Measurements from ENCODE around the gene CST6.
"Not testable (repeated sequence)": the region's sequence is repeated elsewhere in the genome, so short reads cannot be mapped to it uniquely, and the experiment has no call there.

CST6 gene

DNA sequence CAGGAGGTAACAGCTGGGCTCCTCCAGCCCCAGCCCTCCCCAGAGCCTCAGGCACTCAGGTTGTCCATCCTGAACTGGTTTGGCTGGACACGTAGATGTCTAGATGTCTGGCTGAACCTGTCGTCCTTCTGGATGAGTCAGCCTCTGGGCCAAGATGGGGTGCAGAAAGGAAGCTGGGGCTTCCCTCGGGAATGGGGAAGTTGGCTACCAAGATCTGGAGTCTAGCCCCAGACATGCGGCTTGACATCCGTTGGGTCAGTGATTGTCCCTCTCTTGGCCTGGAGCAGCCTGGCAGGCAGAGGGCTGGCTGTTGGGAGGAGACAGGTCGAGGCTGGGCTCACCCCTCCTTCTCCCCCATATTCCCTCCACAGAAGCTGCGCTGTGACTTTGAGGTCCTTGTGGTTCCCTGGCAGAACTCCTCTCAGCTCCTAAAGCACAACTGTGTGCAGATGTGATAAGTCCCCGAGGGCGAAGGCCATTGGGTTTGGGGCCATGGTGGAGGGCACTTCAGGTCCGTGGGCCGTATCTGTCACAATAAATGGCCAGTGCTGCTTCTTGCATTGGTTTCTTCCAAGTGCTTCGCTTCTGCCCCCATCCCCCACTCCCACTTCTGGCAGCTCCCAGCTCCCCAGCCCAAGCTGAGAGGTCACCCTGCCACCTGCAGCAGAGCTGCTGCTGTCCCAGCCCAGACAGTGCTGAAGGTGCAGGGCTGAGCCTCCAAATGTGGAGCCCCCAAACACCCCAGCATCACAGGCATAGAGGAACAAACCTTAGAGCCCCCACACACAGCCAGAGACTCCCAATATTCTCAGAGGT is 1.3 kb downstream of the CST6 start:
- in situ Hi-C loops (cut with MboI; ENCODE audit: low sequenced_read_pairs): no loop called here

DNA sequence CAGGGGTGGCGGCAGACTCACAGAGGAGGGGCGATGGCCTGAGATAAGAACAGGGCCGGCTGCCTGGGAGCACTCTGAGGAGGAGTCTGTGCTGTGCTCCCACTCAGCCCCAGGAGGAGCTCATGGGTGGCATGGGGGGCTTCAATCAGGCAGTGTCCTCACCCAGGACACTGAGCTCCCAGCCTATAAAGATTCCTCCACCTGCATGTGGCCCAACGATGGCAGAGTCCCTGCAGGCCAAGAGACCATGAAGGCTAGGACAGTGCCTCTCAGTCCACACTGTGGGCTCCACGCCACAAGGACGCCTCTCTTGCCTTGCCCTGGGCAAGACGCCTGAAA is 1.9 kb downstream of the CST6 start:
- in situ Hi-C loops (cut with MboI; ENCODE audit: low sequenced_read_pairs): no loop called here

DNA sequence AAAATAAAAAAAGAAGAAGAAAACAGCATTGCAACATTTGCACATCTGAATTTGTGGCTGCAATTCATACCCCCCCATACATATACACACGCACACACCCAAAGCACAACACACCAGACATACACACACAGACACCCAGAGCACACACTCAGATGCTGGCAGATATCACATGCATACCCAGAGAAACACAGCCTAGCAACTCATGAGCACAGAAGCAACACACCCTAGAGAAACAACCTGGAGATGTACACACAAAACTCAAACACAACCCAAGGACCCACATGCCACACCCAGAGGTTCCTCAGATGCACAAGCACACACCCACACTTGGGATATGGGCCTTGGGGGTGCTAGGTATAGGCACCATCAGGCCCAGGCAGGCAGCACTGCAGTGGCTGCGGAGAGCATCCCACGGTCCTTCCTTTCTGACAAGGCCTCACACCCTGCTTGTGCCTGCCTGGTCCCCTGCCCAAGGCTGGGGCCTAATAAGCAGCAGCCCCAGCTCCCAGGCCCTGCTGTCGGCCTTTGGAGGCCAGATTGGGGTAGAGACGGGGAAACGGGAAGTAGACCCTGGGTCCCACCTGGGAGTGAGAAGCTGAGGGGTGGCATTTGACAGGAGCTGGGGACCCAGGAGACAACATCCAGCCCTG is 3.1 kb downstream of the CST6 start:
- in situ Hi-C loops (cut with MboI; ENCODE audit: low sequenced_read_pairs): no loop called here

DNA sequence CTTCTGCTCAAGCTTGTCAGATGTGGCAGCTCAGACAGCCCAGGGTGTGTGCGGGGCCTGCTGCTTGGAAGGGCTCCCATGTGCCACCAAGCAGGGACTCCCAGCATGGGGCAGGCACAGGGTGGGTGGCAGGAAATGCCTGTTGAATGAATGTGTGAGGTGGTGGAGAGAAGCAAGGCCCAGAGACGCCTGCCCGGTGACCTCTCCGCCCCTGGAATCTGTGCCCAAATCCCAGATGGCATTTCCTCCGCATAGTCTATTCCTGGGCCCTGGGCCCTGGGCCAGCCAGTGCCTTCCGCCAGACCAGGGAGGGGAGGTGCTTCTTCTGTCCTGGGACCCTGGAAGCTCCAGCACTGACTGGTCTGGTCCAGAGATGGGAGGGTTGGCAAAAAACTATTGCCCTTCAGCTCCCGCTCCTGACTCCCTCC is 3.7 kb downstream of the CST6 start:
- in situ Hi-C loops (cut with MboI; ENCODE audit: low sequenced_read_pairs): no loop called here

DNA sequence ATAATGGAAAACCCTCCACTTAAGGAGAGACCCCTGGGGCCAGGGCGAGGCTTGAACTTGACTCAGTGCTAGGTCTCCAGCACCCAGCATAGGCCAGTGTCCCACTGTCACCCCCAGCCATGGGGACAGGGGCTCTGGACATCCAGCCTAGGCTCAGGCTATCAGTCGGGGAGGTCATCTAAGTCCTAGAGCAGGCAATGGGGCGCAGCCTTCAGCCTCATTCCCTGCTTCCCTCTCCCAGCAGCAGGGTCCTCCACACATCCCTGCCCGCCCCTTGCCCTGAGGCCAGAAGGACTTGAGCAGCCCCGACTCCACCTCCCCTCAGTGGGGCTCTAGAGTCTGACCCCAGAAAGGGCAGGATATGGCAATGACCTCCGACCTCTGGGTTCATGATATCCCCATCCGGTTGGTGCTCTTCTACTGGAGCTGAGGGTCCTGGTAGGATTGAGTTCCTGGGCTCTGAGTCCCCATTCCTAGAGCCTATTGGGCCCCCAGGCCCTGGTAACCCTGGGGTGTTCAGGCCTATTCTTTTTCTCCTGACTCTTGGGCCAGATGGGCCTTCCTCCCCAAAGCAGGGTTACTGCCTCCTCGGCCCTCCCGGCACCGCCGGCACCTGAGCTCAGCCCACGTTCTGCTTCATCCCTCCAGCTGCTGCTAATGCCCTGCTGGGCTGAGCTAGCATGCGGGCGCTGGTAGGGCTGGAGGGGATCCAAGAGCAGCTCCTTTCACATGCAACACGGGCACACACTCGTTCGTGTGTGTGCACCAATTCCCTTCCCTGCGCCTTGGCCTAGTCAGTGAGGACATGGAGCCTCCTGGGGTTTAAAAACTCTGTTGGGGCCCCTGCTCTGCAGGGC is 4.4 kb downstream of the CST6 start:
- in situ Hi-C loops (cut with MboI; ENCODE audit: low sequenced_read_pairs): no loop called here

DNA sequence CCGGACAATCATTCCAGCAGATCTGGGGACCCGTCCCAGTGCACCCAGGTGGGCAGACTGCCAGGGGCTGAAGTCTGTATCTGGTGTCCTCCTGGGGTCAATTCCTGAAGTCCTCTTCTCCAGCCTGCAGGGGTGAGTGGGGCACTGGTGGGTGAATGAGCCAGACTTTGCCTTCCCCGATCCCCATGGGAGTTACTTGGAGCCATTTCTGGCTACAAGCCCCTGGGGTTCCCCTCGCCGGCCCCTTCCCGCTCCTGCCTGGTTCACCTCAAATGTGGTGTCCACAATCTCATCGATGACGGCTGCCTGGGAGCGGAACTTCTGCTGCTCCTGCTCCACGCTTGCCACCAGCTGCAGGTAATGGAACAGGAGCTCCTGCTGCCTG is 5.0 kb downstream of the CST6 start:
- in situ Hi-C loops (cut with MboI; ENCODE audit: low sequenced_read_pairs): no loop called here

DNA sequence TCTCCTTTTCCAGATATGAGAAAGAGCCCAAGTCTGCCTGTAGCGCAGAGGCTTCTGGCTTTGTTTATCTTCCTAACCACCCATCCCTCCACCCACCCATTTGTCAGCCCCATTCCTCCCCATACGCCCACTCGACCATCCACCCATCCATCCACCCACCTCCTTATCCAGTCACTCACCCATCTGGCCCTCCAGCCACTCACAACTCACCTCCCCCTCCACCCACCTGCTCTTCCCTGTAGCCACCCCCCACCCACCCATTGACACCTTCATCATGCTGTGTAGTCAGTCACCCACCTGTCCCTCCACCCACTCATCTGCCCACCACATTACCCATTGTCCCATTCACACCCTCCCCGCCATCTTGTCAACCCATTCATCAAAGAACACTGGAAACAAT is 5.5 kb downstream of the CST6 start:
- in situ Hi-C loops (cut with MboI; ENCODE audit: low sequenced_read_pairs): no loop called here

DNA sequence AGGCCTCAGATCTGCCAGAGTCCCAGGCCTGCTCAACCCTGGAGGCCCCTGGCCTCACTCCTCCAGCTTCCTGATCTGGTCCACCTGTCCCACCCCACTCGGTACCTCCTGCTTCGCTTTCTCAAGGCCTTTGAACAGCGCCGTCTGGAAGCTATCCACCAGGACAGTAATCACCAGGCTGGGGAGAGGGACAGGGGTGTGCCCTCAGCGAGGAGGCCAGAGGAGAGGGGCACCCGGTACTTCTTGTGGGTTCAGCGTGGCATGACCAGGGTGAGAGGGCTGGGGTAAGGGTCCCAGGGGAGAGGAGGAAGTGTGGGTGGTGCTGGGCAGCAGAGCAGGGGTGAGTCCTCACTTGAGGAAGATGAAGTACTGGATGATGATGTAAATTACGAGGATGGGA is 8.4 kb downstream of the CST6 start:
- in situ Hi-C loops (cut with MboI; ENCODE audit: low sequenced_read_pairs): no loop called here

DNA sequence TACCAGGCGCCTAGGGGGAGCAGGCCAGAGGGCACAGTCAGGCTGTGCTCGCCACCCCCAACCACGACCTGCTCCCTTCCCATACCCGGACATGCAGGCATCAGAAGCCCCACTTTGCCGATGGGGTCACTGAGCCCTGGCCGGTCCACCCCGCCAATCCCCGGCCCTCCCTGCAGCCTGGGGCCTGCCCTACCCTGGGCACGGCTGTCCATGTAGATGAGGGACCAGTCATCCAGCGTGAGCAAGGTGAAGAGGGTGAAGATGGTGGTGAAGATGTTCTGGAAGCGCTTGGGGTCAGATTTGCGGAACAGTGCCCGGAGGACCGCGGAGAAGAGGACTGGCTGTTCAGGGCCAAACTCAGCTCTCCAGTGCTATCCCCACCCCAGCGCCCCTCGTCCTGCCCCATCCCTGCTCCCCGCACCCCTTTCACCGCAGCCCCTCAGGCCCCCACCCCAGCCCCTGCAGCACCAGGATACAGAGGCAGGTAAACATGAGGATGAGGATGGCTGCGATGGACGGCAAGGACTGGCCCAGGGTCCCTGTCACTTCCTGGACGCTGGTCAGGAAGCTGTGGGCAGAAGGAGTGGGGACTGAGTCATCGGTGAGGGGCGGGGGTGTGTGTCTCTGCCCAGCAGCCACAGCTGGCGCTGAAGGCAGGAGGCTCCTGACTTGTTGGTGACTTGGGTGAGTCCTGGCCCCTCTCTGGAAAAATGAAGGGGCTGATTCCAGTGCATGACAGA is 9.0 kb downstream of the CST6 start:
- in situ Hi-C loops (cut with MboI; ENCODE audit: low sequenced_read_pairs): no loop called here

DNA sequence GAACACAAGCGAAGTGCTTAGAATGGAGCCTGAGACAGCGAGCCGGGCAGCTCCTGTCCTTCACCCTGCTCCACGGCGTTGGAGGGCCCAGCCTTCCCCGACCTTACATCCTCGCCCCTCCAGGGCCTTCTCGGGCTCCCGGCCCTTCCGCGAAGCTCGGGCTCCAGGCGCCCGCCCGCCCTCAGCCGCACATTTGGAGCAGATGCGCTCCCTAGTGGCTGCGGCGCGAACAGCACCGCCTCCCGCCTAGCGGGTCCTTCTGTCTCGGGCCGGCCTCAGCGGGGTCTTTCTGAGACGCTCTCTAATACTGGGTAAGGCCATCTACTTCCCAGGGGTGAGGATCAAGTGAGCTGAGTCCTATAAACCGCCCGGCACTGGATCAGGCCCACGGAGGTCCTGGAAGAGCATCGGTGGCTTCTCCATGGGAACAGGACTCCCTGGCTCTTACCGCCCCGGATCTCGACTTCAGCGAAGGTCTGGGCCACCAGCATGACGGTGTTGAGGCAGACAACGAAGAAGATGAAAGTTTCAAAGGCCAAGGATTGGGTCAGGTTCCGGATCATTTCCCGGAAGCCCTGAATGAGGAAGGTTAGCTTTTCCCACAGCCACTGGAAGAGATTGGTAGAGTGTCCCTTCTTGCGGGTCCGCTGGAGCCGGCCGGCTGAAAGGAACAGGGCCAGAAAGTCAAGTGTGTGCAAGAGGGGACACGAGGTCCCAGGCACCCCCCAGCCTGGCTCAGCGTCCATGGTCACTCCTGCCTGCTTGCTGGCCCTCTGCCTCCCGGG is 10.8 kb downstream of the CST6 start:
- in situ Hi-C loops (cut with MboI; ENCODE audit: low sequenced_read_pairs): no loop called here

DNA sequence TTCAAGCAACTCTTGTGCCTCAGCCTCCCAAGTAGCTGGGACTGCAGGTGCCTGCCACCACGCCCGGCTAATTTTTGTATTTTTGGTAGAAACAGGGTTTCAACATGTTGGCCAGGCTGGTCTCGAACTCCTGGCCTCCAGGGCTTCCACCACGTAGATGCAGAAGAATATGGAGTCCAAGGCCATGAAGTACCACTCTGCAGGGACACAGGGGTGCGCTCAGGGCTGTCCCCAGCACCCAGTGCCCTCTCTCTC is 11.3 kb downstream of the CST6 start:
- in situ Hi-C loops (cut with MboI; ENCODE audit: low sequenced_read_pairs): not testable (repeated sequence)

DNA sequence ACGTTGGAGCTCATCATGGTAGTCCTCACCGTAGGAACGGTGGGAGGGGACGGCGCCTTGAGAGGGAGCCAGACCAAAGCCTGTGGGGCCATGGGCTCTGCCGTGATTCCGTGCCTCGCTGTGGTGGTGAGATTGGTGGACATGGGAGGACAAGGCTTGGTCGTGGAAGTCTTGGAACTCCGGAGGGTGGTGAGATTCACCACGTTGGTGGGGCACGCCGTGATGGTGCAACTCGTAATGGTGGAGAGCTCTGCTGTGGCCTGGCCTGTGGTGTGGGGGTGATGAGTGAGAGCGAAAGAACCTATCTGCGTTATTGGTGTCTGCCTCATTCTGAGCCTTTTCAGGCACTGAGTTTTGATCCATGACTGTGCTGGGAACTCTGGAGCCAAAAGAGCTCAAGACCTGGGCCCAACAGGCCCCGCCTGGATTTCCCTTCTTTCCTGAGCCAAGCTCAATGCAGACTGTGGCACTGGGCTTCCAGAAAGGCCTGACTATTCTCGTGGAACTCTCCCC is 14.3 kb downstream of the CST6 start, which contains the start of gene CATSPER1:
Gene CATSPER1, minus strand, starts transcription at position 463 of the 513 bp plus-strand sequence. Its CDS starts 100 bp downstream, at position 363.
- in situ Hi-C loops (cut with MboI; ENCODE audit: low sequenced_read_pairs): no loop called here

DNA sequence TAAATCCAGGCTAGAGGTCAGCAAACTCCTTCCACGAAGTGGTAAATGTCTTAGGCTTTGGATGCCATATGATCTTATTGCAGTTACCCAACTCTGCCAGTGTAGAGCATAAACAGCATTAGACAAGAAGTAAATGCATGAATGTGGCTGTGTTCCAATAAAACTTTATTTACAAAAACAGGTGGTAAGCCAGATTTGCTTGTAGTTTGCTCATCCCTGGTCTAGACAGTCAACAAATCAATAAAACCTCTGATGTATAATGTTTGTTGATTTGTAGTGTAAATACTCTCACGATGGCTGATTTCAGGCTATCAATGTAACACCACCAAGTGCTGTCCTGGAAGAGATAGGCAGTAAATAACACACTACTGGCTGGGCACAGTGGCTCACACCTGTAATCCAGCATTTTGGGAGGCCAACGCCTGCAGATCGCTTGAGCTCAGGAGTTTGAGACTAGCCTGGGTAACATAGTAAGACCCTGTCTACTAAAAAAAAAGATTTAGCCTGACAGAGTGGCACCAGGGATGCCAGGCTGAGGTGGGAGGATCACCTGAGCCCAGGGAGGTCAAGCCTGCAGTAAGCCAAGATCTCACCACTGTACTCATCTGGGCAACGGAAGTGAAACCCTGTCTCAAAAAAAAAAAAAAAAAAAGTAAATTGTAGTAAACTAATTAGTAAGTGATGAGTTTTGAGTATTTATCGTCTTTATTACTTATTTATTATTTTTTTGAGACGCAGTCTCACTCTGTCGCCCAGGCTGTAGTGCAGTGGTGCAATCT is 21.3 kb downstream of the CST6 start:
- in situ Hi-C loops (cut with MboI; ENCODE audit: low sequenced_read_pairs): no loop called here

DNA sequence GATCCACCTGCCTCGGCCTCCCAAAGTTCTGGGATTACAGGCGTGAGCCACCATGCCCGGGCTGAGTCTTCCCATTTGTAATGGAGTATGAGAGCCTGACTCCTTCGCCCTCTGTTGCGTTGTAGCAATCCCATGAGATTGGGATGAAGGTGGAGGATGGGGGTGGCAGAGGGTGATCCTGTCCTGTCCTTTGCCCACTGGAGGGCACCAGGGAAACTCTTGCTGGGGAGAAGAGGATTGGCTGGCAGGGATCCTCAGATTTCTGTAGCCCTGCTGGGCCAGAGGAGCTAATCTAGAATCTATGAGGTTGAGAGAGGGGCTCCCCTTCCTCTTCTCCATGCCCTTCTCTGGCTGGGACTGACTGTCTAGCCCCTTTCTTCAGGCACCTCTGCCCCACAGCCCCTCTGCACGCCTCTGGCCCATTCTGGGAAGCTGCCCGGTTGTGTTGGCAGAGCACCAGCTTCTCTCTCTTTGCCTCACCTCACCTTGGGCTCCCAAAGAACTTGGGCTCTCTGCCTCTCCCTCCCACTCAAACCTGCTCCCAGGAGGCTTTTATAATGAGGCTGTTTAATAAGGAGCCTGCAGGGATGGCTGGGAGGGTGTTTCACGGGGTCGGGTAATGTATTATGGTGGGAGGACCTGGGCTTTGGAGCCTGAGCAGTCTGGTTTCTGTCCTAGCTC is 24.0 kb downstream of the CST6 start:
- in situ Hi-C loops (cut with MboI; ENCODE audit: low sequenced_read_pairs): no loop called here

DNA sequence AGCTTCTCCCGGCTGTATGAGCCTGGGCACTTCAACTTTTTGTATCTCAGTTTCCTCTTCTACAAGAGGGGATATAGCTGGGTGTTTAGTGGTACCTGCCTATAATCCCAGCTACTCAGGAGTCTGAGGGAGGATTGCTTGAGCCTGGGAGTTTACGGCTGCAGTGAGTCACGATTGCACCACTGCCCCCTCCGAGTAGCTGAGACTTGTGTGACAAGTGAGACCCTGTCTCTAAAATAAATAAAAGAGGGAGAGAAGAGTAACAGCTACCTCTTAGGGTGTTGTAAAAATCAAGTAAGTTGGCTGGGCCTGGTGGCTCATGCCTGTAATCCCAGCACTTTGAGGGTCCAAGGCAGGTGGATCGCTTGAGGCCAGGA is 24.5 kb downstream of the CST6 start:
- in situ Hi-C loops (cut with MboI; ENCODE audit: low sequenced_read_pairs): no loop called here

DNA sequence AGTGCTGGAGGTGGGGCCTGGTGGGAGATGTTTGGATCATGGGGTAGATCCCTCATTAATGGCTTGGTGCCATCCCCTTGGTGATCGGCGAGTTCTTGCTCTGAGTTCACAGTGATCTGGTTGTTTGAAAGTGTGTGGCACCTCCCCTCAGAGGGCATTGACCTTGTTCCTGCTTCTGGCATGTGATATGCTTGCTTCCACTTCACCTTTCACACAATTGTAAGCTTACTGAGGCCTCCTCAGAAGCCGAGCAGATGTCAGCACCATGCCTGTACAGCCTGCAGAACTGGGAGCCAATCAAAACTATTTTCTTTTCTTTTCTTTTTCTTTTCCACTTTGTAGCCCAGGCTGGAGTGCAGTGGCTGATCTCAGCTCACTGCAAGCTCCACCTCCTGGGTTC is 25.5 kb downstream of the CST6 start:
- in situ Hi-C loops (cut with MboI; ENCODE audit: low sequenced_read_pairs): no loop called here

DNA sequence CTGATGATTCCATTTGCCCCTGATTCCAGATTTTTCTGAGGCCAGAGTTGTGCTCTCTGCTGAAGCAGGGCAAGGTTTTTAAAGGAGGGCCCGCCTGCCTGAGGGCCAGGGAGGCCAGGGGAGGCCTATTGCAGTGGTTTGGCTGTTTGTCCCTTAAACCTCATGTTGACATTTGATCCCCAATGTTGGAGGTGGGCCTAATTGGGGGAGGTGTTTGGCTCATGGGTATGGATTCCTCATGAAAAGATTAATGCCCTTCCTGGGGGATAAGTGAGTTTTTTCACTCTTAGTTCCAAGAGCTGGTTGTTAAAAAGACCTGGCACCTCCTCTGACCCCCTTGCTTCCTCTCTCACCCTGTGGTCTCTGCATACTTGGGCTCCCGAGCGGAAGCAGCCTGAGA is 28.0 kb downstream of the CST6 start:
- in situ Hi-C loops (cut with MboI; ENCODE audit: low sequenced_read_pairs): no loop called here

DNA sequence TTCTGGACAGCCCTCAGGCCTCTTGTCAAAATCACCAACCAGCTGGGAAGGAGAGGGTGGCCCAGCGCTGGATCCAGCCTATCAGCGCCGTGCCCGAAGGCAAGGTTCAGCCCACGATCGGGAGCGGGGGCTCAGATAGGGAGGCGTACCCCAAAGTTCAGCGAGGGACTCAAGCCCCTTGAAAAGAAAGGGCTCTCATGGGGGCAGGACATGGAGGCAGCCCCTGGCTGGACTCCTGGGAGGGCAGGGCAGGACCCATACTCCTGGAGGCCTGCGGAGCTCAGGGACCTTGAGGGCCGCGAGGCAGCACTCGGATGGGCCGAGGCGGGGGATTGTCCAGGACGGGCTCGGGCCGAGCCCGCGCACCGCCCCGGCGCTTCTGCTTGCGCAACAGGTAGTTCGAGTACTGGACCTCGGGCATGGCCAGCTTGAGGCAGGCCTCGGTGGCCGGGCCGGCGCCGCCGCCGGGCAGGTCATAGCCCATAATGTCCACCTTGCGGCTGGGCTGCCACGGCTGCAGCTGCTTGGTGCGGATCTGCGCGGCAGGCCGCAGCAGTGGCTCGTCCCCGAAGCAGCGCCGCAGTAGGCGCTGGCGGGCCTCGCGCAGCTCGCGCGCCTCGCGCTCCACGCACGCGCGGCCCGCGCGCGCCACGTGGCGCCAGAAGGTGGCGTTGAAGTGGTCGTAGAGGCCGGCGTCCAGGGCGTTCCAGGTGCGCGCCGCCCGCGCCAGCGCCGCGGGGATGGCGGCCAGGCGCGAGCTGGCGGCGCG is 30.6 kb downstream of the CST6 start:
- in situ Hi-C loops (cut with MboI; ENCODE audit: low sequenced_read_pairs): no loop called here

Data from hTERT RPE-1 (cell line).